ENCODE measurements around the gene GDF11. TPM values are rescaled to one million over a fixed set of nuclear protein-coding genes. Genes with fewer than 3 reads are reported as not detected.

Gene GDF11
- total RNA-seq, 1 experiment from 2014 or later = 7.1 TPM

DNA sequence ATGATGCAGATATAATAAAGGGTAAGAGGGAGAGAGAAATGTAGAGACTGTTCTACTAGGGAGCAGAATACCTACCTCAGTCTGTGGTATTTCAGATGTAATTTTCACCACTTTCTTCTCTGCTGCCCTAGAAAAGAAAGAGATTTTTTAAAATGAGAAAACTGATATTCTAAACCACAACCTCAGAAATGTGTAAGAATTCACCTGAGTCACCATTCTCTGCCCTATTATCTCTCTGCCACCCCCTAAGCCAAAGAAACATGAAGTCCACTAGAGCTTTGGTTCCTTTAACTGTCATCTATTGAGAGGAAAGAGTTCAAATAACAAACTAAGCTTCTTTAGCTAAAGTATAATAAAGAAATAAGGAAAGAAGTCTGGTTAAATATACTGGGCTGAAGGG lies 53.0 kb downstream of the GDF11 start:
- no peak for DNase-seq (ENCODE audit: low read depth)

- peak; percentile 32 for DNase-seq (ENCODE audit: low read depth)
These were observed 54.1 kb downstream of the GDF11 start for GRCh38 chr12:55797068-55797467.

DNA sequence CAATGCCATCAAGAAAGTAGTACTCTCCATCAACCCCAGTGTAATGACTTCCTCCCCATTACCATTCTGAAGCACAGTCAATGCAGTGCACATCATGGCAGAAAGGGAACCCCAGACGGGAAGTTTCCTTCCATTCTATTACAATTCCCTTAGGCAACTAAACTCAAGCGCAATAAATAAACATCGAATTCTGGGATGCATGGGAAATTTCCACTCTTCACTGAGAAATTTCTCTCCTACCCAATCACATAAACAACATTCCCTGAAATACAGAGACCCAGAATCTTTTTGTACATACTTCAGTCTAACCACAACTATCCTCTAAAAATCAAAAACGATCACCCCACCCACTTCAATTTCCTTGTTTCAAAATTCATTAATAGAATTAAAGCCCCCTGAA lies 54.6 kb downstream of the GDF11 start:
- DNase-seq (ENCODE audit: low read depth) = no peak

Other genes starting within 250 kb of the GDF11 start
- gene OR6C4, start 193.5 kb upstream of the GDF11 start, total RNA-seq (2014; rRNA removed; shearing (Covaris generic)) = not detected in 2 replicates
- not detected in 2 replicates for gene OR2AP1, start 170.7 kb upstream of the GDF11 start, total RNA-seq (2014; rRNA removed; shearing (Covaris generic))
- not detected in 2 replicates for gene OR10P1, start 106.2 kb upstream of the GDF11 start, total RNA-seq (2014; rRNA removed; shearing (Covaris generic))
- 4.2 and 7.9 TPM in 2 replicates for gene ITGA7, start 35.2 kb upstream of the GDF11 start, total RNA-seq (2014; rRNA removed; shearing (Covaris generic))
- 115 and 120 TPM in 2 replicates for gene BLOC1S1, start 27.1 kb upstream of the GDF11 start, total RNA-seq (2014; rRNA removed; shearing (Covaris generic))
- 2.0 and 3.2 TPM in 2 replicates for gene RDH5, start 22.7 kb upstream of the GDF11 start, total RNA-seq (2014; rRNA removed; shearing (Covaris generic))
- 1,074 and 1,218 TPM in 2 replicates for gene CD63, start 14.1 kb upstream of the GDF11 start, total RNA-seq (2014; rRNA removed; shearing (Covaris generic))
- 144 and 154 TPM in 2 replicates for gene SARNP, start 74.6 kb downstream of the GDF11 start, total RNA-seq (2014; rRNA removed; shearing (Covaris generic))
- 22.5 and 48.2 TPM in 2 replicates for gene ORMDL2, start 74.9 kb downstream of the GDF11 start, total RNA-seq (2014; rRNA removed; shearing (Covaris generic))
- gene DNAJC14, start 86.5 kb downstream of the GDF11 start, total RNA-seq (2014; rRNA removed; shearing (Covaris generic)) = 34.5 and 42.3 TPM in 2 replicates
- gene MMP19, start 99.8 kb downstream of the GDF11 start, total RNA-seq (2014; rRNA removed; shearing (Covaris generic)) = 1.5 and 2.9 TPM in 2 replicates
- gene PYM1, start 184.8 kb downstream of the GDF11 start, total RNA-seq (2014; rRNA removed; shearing (Covaris generic)) = 26.8 and 28.0 TPM in 2 replicates
- 21.7 and 31.3 TPM in 2 replicates for gene DGKA, start 188.0 kb downstream of the GDF11 start, total RNA-seq (2014; rRNA removed; shearing (Covaris generic))
- 0.54 and 0.69 TPM in 2 replicates for gene PMEL, start 222.9 kb downstream of the GDF11 start, total RNA-seq (2014; rRNA removed; shearing (Covaris generic))
- gene CDK2, start 223.7 kb downstream of the GDF11 start, total RNA-seq (2014; rRNA removed; shearing (Covaris generic)) = 112 and 148 TPM in 2 replicates
- gene RAB5B, start 231.0 kb downstream of the GDF11 start, total RNA-seq (2014; rRNA removed; shearing (Covaris generic)) = 58.1 and 71.3 TPM in 2 replicates

All from M059J (cell line).